ENCODE results near the gene C1QL4. TPM values are rescaled to one million over a fixed set of nuclear protein-coding genes. Genes with fewer than 3 reads are reported as not detected.

Gene C1QL4
- polyA plus RNA-seq, 3 donors = not detected

DNA sequence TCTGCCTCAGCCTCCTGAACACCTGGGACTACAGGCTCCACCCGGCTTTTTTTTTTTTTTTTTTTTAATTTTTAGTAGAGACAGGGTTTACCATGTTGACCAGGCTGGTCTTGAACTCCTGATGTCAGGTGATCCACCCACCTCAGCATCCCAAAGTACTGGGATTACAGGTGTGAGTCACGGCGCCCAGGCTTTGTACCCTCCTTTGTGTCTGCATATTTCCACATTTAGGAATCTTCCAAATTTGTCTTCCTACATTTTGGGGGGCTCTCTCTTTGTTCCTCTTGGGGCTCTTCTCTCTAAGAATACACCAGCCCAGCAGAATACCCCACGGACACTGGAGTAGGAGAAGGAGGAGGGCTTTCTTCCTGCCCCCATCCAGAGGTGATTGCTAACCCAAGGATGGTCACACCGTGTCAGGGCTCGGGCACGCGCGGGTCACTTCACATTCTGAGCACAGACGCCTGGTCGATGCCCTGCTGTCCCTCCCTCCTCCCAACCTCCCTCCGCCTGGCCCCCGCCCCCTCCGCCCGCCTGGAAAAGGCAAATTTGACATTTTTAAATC lies 7.6 kb upstream of the C1QL4 start:
- TF ChIP-seq CTCF (IDR thresholded peaks at IDR 0.05) = no peak
- no peaks in the 10 kb centered on the region for H3K79me2 ChIP-seq (ENCODE audit: insufficient read depth, low read length)
- no peak overlapping the region for H3K9ac ChIP-seq (ENCODE audit: insufficient read depth, low read length, poor library complexity, severe bottlenecking)
- Mint-ChIP-seq H3K4me1 (peaks cover 42% of the 10 kb centered on the region), H3K27me3 (ENCODE audit: low read depth in 3 of 3) (peaks cover 84 to 100% (median 98%) of the 10 kb centered on the region in 3 donors), H3K9me3 (peaks cover 0 to 29% (median 11%) of the 10 kb centered on the region in 7 donors), H3K27ac (no peak overlapping the region), H3K36me3 (peaks cover 6 to 10% of the 10 kb centered on the region in 2 donors), H3K4me3 (peak overlapping the region in 1 of 2 donors; percentile 92)
- no peak for DNase-seq
- intact Hi-C loops (cut with micrococcal nuclease) = loop anchor here in 1 of 2 donors (10.0 kb wide), 1 partner anchor 280 kb away; the partner anchor contains the start of genes KMT2D and RHEBL1
- H3K9me3 ChIP-seq (replicated peaks in 1 of 2; ENCODE audit: control insufficient read depth in 1 of 2, insufficient read depth in 1 of 2, low read length in 2 of 2) = peaks cover 2 to 45% of the 10 kb centered on the region in 2 donors
- no peak overlapping the region for H3K4me2 ChIP-seq (replicated peaks; ENCODE audit: extremely low read depth, low read length, poor library complexity, severe bottlenecking)
- no peaks in the 10 kb centered on the region for H3K36me3 ChIP-seq (replicated peaks in 1 of 2; ENCODE audit: control insufficient read depth in 1 of 2, insufficient read depth in 2 of 2, low read length in 2 of 2)
- 11% methylated on average over 3 of the region's 15 CpGs for WGBS (ENCODE audit: insufficient coverage)
- H2AFZ ChIP-seq (ENCODE audit: insufficient read depth, low read depth, low read length, poor library complexity, severe bottlenecking) = no peak overlapping the region
- H3K4me3 ChIP-seq (replicated peaks in 1 of 3; ENCODE audit: low read depth in 2 of 3, low read length in 3 of 3) = no peak overlapping the region
- H3K27ac ChIP-seq (ENCODE audit: low read depth in 1 of 2, low read length in 2 of 2) = no peak overlapping the region
- H3K4me1 ChIP-seq (ENCODE audit: control insufficient read depth in 1 of 2, insufficient read depth in 2 of 2, low read length in 2 of 2) = peaks cover 44 to 52% of the 10 kb centered on the region in 2 donors
- no peaks in the 10 kb centered on the region for H4K20me1 ChIP-seq (ENCODE audit: insufficient read depth, low read length)
- peaks cover 78 to 99% of the 10 kb centered on the region in 2 donors for H3K27me3 ChIP-seq (ENCODE audit: control insufficient read depth in 2 of 2, insufficient read depth in 2 of 2, low read length in 2 of 2)

DNA sequence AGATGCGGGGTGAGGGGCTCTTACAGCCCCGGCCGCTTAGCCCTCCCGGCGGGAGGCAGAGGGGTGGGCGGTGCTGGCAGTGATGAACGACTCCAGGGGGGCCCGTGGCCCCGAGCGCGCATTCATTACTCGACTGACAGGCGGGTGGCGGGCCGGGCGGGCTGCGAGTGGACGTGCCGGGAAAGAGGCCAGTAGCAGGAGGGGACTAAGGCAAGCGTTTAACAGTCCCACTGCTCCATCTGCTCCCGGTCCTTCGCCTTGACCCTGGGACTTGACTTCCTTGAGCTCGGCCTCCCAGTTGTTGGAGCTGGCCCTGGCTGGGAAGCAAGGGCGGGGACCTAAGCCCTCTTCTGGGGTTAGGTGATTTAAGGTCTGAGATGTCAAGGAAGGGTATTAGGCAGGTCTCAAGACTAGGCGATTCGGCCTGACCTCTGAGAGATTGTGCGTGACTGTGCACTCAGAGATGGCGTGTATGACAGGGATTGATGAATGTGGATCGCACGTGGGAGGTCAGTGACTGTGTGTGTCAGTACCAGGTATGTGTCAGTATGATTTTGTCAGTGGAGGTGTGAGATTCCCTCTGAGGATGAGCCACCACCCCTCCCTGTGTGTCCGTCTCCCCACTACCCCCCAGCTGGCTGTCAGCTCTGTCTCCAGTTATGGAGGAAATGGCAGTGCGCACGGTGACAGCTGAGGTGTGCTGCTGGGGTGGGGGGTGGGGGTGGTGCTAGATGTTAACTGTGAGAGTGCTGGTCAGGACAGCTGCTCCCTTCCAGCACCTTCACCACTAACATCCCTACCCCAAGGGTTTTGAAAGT lies 6.1 kb upstream of the C1QL4 start:
- H2AFZ ChIP-seq (ENCODE audit: insufficient read depth, low read depth, low read length, poor library complexity, severe bottlenecking) = peak overlapping the region; percentile 84
- Mint-ChIP-seq H3K4me3 (peak overlapping the region; percentile 76 to 92), H3K9me3 (peaks cover 0 to 29% (median 11%) of the 10 kb centered on the region in 7 donors), H3K4me1 (peaks cover 42% of the 10 kb centered on the region), H3K27me3 (ENCODE audit: low read depth in 3 of 3) (peaks cover 91 to 100% (median 98%) of the 10 kb centered on the region in 3 donors), H3K36me3 (peaks cover 6 to 10% of the 10 kb centered on the region in 2 donors), H3K27ac (no peak overlapping the region)
- H3K27me3 ChIP-seq (ENCODE audit: control insufficient read depth in 2 of 2, insufficient read depth in 2 of 2, low read length in 2 of 2) = peaks cover 80 to 99% of the 10 kb centered on the region in 2 donors
- H3K9ac ChIP-seq (ENCODE audit: insufficient read depth, low read length, poor library complexity, severe bottlenecking) = peak overlapping the region; percentile 56
- WGBS (ENCODE audit: insufficient coverage) = 2% methylated on average over 24 of the region's 33 CpGs
- no peak overlapping the region for H3K27ac ChIP-seq (ENCODE audit: low read depth in 1 of 2, low read length in 2 of 2)
- H3K9me3 ChIP-seq (replicated peaks in 1 of 2; ENCODE audit: control insufficient read depth in 1 of 2, insufficient read depth in 1 of 2, low read length in 2 of 2) = peaks cover 2 to 45% of the 10 kb centered on the region in 2 donors
- peaks cover 44 to 52% of the 10 kb centered on the region in 2 donors for H3K4me1 ChIP-seq (ENCODE audit: control insufficient read depth in 1 of 2, insufficient read depth in 2 of 2, low read length in 2 of 2)
- H3K4me3 ChIP-seq (replicated peaks in 1 of 3; ENCODE audit: low read depth in 2 of 3, low read length in 3 of 3) = peak overlapping the region in 2 of 3 experiments; percentile 37 to 83
- no peaks in the 10 kb centered on the region for H4K20me1 ChIP-seq (ENCODE audit: insufficient read depth, low read length)
- intact Hi-C loops (cut with micrococcal nuclease) = loop anchor here (2.0 to 10.0 kb wide), 3 partner anchors 54 to 278 kb away; partner anchors contain the start of genes KMT2D (in 1 of the 2) and RHEBL1 (in 1 of the 2)
- peak in 1 of 3 donors; percentile 67 for DNase-seq
- H3K79me2 ChIP-seq (ENCODE audit: insufficient read depth, low read length) = no peaks in the 10 kb centered on the region
- TF ChIP-seq CTCF (IDR thresholded peaks at IDR 0.05) = no peak
- H3K36me3 ChIP-seq (replicated peaks in 1 of 2; ENCODE audit: control insufficient read depth in 1 of 2, insufficient read depth in 2 of 2, low read length in 2 of 2) = no peaks in the 10 kb centered on the region
- H3K4me2 ChIP-seq (replicated peaks; ENCODE audit: extremely low read depth, low read length, poor library complexity, severe bottlenecking) = peak overlapping the region; percentile 99

Measured in CD14-positive monocyte (primary cell).